Left kidney (tissue), 2 donors: ENCODE measurements around the gene TMEM132C. TPM values are rescaled to one million over a fixed set of nuclear protein-coding genes. Genes with fewer than 3 reads are reported as not detected.

ENCODE experiments used
- DNase-seq: peaks from one replicate; pipeline ENCODE4 v3.0.0-alpha.2; 2013
- polyA plus RNA-seq: library from polyadenylated mRNA; unstranded; fragments of 120-200 nt; gene quantifications from one replicate; pipeline ENCODE4 v1.2.1, GENCODE V29; 2013; ENCODE audit not compliant: insufficient read length

Gene TMEM132C
- polyA plus RNA-seq, 1 donor: 2.5 TPM

- DNase-seq: no peak
Measured at GRCh38 chr12:128661226-128661569, 394.2 kb downstream of the TMEM132C start.

DNA sequence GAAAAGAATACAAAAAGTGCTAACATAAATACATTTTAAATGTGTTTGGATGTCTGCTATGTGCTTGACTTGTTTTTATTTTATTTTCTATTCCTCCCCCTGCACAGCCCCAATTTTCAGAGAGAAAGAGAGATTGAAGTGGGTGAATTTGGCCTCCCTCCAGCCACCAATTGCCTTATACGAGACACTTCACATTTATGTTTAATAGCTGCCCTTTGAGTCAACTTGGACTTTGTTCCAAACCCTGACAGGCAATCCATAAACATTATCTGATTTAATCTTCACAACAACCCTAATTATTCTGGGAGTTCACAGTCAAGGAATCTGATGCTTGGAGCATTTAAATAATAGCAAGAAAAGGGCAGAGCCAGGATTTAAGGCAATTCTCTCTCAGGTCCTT lies 395.1 kb downstream of the TMEM132C start:
- DNase-seq: peak; percentile 30

GRCh38 chr12:128664501-128664900 lies 397.5 kb downstream of the TMEM132C start:
- DNase-seq: no peak

- no peak for DNase-seq
Measured at GRCh38 chr12:128667193-128667592, 400.2 kb downstream of the TMEM132C start.

GRCh38 chr12:128671528-128672042 lies 404.6 kb downstream of the TMEM132C start:
- DNase-seq: no peak

DNA sequence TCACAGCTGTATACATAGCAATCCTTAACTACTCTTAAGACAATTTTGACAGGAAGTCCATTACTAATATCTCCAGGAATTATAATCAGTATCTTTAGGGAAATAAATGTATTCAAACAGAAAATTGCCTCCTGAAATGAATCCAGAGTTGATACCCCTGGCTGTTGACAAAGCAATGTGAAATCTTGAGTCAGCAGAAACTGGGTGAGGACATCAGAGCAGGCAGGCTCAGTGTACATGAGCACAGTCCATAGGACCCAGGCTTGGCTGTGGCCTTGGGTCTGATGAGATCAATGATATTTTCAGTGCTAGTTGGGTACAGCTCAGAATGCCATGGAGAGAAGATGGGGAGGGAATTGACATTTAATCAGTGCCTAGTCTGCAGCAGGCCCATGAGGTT lies 405.5 kb downstream of the TMEM132C start:
- DNase-seq: no peak

DNA sequence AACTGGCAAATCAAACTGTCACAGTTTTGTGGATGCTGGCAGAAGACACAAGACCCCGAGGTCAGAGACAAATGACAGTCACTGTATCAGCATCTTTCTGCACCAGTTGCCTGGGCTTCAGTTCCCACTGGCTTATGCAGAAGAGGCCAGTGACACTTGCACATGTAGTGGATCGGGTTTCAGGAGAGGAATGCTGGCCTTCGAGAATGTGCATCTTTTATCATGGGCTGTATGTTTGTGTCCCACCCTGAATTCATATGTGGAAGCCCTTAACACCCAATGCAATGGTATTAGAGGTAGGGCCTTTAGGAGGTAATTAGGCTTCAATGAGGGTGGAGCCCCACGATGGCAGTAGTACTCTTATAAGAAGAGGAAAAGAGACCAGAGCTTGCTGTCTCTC lies 405.9 kb downstream of the TMEM132C start:
- no peak for DNase-seq

DNA sequence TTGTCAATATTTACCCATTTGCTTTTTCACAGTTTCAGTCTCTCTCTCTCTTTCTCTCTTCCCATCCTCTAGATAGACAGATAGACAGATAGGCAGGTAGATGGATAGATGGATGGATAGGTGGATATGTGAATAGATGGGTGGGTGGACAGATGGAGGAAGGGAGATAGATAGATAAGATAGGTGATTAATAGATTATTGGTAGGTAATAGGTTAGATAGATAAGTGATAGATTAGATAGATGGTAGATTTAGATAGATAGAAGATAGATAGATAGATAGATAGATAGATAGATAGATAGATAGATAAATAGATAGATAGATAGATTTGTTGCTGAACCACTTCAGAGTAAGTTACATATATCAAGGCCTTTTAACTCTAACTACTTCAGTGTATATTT lies 408.6 kb downstream of the TMEM132C start:
- DNase-seq: no peak

- no peak for DNase-seq
Measured at GRCh38 chr12:128680555-128680954, 413.6 kb downstream of the TMEM132C start.

DNA sequence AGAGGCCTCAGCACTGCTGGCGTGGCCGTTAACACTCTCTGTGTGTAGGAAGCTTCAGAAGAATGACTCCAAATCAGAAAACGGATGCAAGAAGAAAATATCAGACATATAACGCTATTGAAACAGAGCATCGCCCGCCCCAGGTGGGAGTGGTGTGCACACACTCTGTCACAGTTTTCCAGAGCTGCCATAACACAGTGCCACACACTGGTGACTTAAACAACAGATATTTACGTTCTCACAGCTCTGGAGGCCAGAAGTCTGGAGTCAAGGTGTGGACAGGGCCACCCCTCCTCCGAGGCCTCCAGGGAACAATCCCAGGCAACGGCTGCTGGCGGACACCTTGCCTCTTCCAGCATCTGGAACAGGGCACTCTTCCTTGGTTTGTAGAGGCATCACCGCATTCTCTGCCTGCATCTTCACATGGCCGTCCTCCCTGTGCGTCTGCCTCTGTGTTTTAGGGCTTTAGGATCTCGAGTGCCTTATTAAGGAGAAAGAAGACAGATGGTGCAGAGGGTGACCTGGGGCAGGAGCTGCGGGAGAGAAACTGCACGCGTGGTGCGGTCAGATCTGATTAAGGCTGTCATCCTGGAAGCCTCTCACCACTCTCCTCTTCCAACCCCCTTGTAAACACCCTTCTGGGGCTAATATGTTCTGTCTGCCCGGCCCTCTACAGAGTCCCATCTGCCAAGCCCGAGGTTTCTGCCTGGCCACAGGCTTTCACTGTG lies 415.7 kb downstream of the TMEM132C start:
- DNase-seq: no peak

- no peak for DNase-seq
Measured at GRCh38 chr12:128684352-128684751, 417.4 kb downstream of the TMEM132C start.

DNA sequence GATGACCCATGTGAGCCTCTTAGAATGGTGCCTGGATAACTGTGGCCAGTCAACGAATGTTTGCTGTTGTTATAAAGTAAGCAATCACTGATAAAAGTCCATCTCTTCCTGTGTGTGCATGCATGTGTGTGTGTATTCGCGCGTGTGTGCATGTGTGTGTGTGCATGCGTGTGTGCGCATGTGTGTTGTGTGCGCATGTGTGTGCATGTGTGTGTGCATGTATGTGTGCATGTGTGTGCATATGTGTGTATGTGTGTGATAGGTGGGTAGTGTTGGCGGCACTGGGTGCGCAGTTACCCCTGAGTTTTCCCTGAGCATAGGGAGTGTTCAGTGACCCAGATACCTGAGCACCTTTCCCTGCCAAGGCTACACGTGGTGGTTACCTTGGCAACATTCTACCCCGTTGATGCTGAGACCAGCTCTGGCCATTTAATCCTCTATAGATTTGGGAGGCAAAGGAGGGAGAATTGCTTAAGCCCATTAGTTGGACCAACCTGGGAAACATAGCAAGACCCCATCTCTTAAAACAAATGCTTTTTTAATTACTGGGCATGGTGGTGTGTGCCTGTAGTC lies 419.0 kb downstream of the TMEM132C start:
- no peak for DNase-seq

DNA sequence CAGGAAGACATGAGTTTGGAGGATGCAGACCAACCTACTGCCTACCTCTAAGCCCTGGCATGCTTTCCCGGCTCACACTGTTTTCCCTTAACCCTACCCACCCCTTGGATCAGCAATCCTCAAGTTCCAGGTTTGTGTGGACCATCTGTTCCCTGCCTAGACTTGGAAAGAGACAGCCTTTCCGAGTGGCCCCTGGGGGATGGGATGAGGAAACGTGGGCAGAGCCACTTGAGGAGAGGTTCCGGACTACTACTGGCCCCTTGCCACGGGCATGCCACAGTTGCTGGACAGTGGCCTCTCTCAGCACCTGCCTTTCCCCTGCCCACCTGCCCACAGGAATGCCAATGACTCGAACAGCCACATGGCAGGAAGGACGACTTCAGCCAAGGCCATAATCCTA lies 420.9 kb downstream of the TMEM132C start:
- no peak for DNase-seq

DNA sequence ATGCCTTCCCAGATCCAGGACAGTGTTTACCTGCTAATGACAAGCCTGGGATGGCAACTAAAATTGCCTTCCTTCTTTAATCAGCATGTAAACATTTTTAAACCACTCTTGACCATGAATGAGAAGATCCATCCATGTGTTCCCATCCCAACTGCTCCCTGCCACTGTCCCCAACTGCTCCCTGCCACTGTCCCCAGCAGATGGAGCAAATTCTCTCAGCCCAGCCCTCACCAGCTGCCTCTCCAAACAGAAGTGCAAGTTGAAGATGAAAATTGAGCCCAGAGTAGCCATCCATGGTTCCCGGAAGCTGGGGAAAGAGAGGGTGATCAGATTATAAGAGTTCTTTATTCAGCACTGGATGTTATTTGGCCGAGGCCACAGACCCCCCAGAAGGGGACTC lies 423.7 kb downstream of the TMEM132C start:
- DNase-seq: no peak

GRCh38 chr12:128693115-128693514 lies 426.1 kb downstream of the TMEM132C start:
- DNase-seq: no peak

DNA sequence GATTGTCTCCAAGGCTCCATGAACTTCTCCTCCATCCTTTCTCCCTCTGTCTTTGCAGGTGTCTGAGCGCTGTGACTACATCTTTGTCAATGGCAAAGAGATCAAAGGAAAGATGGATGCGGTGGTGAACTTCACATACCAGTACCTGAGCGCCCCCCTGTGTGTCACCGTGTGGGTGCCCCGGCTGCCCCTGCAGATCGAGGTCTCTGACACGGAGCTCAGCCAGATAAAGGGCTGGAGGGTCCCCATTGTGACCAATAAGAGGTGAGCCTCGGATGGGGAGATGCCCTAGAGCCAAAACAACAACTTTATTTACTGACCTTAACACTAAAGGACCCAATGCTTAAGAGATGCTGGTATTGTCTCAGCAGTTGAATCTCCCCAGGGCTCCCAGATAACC lies 426.8 kb downstream of the TMEM132C start:
- DNase-seq: no peak

GRCh38 chr12:128694445-128694844 lies 427.5 kb downstream of the TMEM132C start:
- no peak for DNase-seq

- DNase-seq: no peak
Measured at GRCh38 chr12:128695697-128696096, 428.7 kb downstream of the TMEM132C start.

DNA sequence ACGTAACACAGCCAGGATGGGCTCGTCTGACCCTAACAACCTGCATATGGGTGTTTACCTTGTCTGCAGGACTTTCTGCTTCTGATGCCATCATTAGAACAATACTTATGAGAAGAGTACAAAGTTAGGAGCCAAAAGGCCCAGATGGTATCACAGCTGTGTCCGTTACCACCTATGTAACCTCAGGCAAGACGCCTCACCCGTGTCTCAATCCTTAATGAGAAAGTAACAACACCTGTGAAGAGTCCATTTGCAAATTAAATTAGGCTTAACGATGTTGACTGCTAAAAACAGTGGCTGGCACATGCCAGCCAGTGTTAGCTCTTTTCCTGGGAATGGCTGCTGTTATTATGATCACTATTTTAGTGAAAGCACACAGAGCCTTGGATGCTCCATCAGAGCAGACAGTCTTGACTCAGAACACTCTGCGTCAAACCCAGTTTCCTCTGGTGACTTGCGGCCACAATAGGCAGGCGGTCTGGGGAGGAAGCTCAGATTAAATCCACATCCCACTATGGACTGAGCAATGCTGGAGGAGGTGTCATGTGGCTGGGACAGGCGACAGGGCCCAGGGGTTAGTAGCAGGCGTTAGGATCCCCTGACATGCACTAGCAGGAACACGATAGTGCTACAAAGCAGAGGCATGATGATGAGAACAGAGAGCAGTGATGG lies 431.5 kb downstream of the TMEM132C start:
- no peak for DNase-seq

DNA sequence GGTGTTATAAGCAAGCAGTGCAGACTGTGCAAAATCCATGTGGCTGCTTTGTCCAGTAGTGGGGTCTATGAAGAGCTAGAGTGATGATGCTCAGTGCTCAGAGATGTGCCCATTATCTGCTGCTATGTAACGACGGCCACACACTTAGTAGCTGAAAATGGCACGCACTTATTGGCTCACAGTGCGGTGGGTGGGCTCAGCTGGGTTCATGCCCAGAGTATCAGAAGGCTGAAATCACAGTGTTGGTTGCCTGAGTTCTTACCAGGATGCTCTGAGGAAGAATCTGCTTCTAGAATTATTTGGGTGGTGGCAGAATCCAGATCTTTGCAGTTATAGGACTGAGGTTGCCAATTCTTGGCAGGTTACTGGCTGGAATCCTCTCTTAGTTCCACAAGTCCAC lies 432.1 kb downstream of the TMEM132C start:
- no peak for DNase-seq

GRCh38 chr12:128702371-128702770 lies 435.4 kb downstream of the TMEM132C start:
- DNase-seq: no peak

GRCh38 chr12:128705140-128705539 lies 438.2 kb downstream of the TMEM132C start:
- no peak for DNase-seq

GRCh38 chr12:128707488-128707887 lies 440.5 kb downstream of the TMEM132C start:
- DNase-seq: no peak

GRCh38 chr12:128708789-128709188 lies 441.8 kb downstream of the TMEM132C start:
- no peak for DNase-seq
